Keratinocyte (primary cell): ENCODE data around the gene TOP1. TPM values are rescaled to one million over a fixed set of nuclear protein-coding genes. Genes with fewer than 3 reads are reported as not detected.

Experiments used
- DNase-seq: peaks from one replicate; pipeline ENCODE4 v3.0.0-alpha.2; 2011; ENCODE audit warnings: low read depth, missing footprints, low spot score
- FAIRE-seq: peaks from 2 replicates; lab custom pipeline; 2011; peaks lifted over from hg19 to GRCh38; lab: Jason Lieb, UNC
- H2AFZ ChIP-seq: 2 replicates; pipeline ENCODE4 v1.6.0; 2012; ENCODE audit warnings: low read length, control low read depth, inconsistent platforms; ENCODE audit not compliant: control insufficient read depth
- H3K27ac ChIP-seq: 2 replicates; pipeline ENCODE4 v1.5.1; 2011; ENCODE audit warnings: low read length; ENCODE audit not compliant: control insufficient read depth, insufficient read depth
- H3K27me3 ChIP-seq: 3 replicates; pipeline ENCODE4 v1.6.0; 2011; ENCODE audit warnings: low read length; ENCODE audit not compliant: control insufficient read depth, insufficient read depth; ENCODE audit errors: extremely low read depth
- H3K36me3 ChIP-seq, 2 experiments: 2 replicates in 1 of 2; 3 replicates in 1 of 2; pipeline ENCODE4 v1.5.1; 2011; ENCODE audit warnings: low read length in 2 of 2, mild to moderate bottlenecking in 1 of 2; ENCODE audit not compliant: control insufficient read depth in 2 of 2, insufficient read depth in 2 of 2; ENCODE audit errors: extremely low read depth in 1 of 2
- H3K4me1 ChIP-seq: 3 replicates; pipeline ENCODE4 v1.5.1; 2011; ENCODE audit warnings: low read length; ENCODE audit not compliant: control insufficient read depth, insufficient read depth; ENCODE audit errors: extremely low read depth
- H3K4me2 ChIP-seq: 3 replicates; pipeline ENCODE4 v1.6.0; 2011; ENCODE audit warnings: low read depth, low read length; ENCODE audit not compliant: control insufficient read depth, insufficient read depth; ENCODE audit errors: extremely low read depth
- H3K4me3 ChIP-seq, 3 experiments: fragments of 200-600 bp in 1 of 3; sonication (generic) in 1 of 3; 2 replicates in 2 of 3; 3 replicates in 1 of 3; pipeline ENCODE4 v1.5.1; 2011 to 2016; ENCODE audit warnings: low read length in 3 of 3, mild to moderate bottlenecking in 3 of 3, control low read depth in 2 of 3, inconsistent platforms in 1 of 3, low read depth in 1 of 3, mixed read lengths in 1 of 3, mixed run types in 1 of 3, moderate library complexity in 1 of 3; ENCODE audit not compliant: control insufficient read depth in 2 of 3, insufficient read depth in 2 of 3; ENCODE audit errors: extremely low read depth in 1 of 3
- H3K79me2 ChIP-seq: 2 replicates; pipeline ENCODE4 v1.6.0; 2012; ENCODE audit warnings: low read length; ENCODE audit not compliant: control insufficient read depth, insufficient read depth
- H3K9ac ChIP-seq: 3 replicates; pipeline ENCODE4 v1.6.0; 2011; ENCODE audit warnings: low read length; ENCODE audit not compliant: control insufficient read depth, insufficient read depth; ENCODE audit errors: extremely low read depth
- H3K9me1 ChIP-seq: 3 replicates; pipeline ENCODE4 v1.6.0; 2011; ENCODE audit warnings: low read length; ENCODE audit not compliant: control insufficient read depth, insufficient read depth; ENCODE audit errors: extremely low read depth
- H3K9me3 ChIP-seq: 2 replicates; pipeline ENCODE4 v1.5.1; 2012; ENCODE audit warnings: low read depth, low read length; ENCODE audit not compliant: control insufficient read depth
- H4K20me1 ChIP-seq: 3 replicates; pipeline ENCODE4 v1.6.0; 2011; ENCODE audit warnings: low read length; ENCODE audit not compliant: control insufficient read depth, insufficient read depth; ENCODE audit errors: extremely low read depth
- CTCF ChIP-seq, 3 experiments: IDR thresholded peaks in 1 of 3; conservative IDR thresholded peaks in 1 of 3; optimal IDR thresholded peaks in 1 of 3; 2 replicates in 2 of 3; 3 replicates in 1 of 3; pipeline versions ENCODE3 to v1.5.1; 2011; ENCODE audit warnings: low read length in 3 of 3, mild to moderate bottlenecking in 3 of 3, moderate library complexity in 2 of 3, control low read depth in 1 of 3, inconsistent platforms in 1 of 3; ENCODE audit not compliant: insufficient read depth in 2 of 3; ENCODE audit errors: extremely low read depth in 1 of 3
- EZH2 ChIP-seq: IDR thresholded peaks from one replicate; pipeline ENCODE4 v1.6.1; 2012; ENCODE audit warnings: inconsistent platforms, mild to moderate bottlenecking, low read length, moderate library complexity
- dilution Hi-C: fragments of 300-500 bp; cut with MboI; formaldehyde crosslinking; loops from one replicate; pipeline ENCODE4 v1.7.0; 2020; ENCODE audit warnings: low sequenced_read_pairs; ENCODE audit not compliant: extremely low pct_ligation_motif_present
- polyA plus RNA-seq, 5 experiments: library from polyadenylated mRNA; depleted of rRNA in 3 of 5; stranded (reverse) in 3 of 5; stranded (forward) in 1 of 5; unstranded in 1 of 5; fragments of >200 nt; gene quantifications; 1 replicate in 1 of 5; 2 replicates in 3 of 5; 3 replicates in 1 of 5; pipeline versions ENCODE4 v1.2.1 to v1.2.3, GENCODE V29; 2011 to 2012; ENCODE audit warnings: missing spikeins in 2 of 5, low read depth in 1 of 5, low replicate concordance in 1 of 5

The TOP1 gene
- polyA plus RNA-seq, 1 donor (not counting 4 experiments of a cell fraction or from before 2014, with no cell fraction given) = 25.2 TPM

DNA sequence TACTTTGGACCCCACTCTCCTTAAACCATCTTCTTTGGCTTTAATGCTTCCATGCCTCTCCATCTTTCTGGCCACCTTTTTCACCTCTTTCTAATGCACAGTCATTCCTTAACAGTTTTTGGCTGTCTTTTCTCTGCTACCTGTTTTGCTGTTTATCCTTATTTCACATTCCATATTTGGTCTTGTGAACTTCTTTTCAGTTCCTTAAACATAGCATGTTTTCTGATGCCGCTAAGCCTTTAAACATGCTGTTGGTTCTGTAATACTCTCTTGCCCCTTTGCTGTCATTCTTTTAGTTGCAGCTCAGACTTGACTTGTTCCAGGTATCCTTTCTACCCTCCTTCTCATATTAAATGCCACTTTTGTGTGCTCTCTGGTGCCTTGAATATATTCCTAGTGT is 35.8 kb downstream of the TOP1 start:
- TF ChIP-seq EZH2 = no peak
- TF ChIP-seq CTCF (optimal IDR thresholded peaks at IDR 0.05 in 1 of 3, IDR thresholded peaks at IDR 0.05 in 1 of 3, conservative IDR thresholded peaks at IDR 0.05 in 1 of 3; ENCODE audit: extremely low read depth in 1 of 3, insufficient read depth in 2 of 3, low read length in 3 of 3) = no peak
- Histone ChIP-seq H4K20me1 (peaks cover 15% of the 10 kb centered on the region), H3K4me2 (no peak overlapping the region), H3K27me3 (no peaks in the 10 kb centered on the region), H3K9ac (no peak overlapping the region), H3K79me2 (peaks cover 95% of the 10 kb centered on the region), H2AFZ (no peak overlapping the region), H3K36me3 (peaks cover 14 to 24% of the 10 kb centered on the region in 2 experiments), H3K4me1 (no peaks in the 10 kb centered on the region), H3K9me1 (peaks cover 3% of the 10 kb centered on the region), H3K4me3 (no peak overlapping the region), H3K27ac (no peak overlapping the region), H3K9me3 (no peaks in the 10 kb centered on the region)
- dilution Hi-C loops = no loop called here
- no peak for DNase-seq
- no peak for FAIRE-seq

DNA sequence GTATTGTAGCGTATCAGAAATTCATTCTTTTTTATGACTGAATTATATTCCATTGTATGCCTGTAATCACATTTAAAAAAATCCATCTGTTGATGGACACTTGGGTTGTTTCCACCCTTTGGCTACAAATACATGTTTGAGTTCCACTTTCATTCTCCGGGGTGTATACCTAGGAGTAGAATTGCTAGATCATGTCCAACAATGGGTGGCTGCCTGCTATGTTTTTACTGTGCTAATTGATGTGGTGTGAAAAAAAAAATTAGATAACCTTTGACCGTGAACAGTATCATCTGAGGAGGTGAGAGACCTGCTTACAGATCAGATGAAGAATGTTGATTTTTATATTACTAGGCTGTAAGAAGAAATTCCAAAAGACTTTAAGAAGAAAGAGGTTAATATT is 37.1 kb downstream of the TOP1 start:
- no peak overlapping the region for H3K27ac ChIP-seq
- FAIRE-seq = no peak
- TF ChIP-seq EZH2 = no peak
- no peak for TF ChIP-seq CTCF (optimal IDR thresholded peaks at IDR 0.05 in 1 of 3, IDR thresholded peaks at IDR 0.05 in 1 of 3, conservative IDR thresholded peaks at IDR 0.05 in 1 of 3; ENCODE audit: extremely low read depth in 1 of 3, insufficient read depth in 2 of 3, low read length in 3 of 3)
- H2AFZ ChIP-seq = no peak overlapping the region
- H3K9me3 ChIP-seq = no peaks in the 10 kb centered on the region
- H3K4me2 ChIP-seq = no peak overlapping the region
- H4K20me1 ChIP-seq = peaks cover 13% of the 10 kb centered on the region
- no peak for DNase-seq
- H3K79me2 ChIP-seq = peaks cover 96% of the 10 kb centered on the region
- H3K9ac ChIP-seq = no peak overlapping the region
- no peak overlapping the region for H3K4me3 ChIP-seq
- H3K4me1 ChIP-seq = peaks cover 5% of the 10 kb centered on the region
- H3K36me3 ChIP-seq = peaks cover 14 to 32% of the 10 kb centered on the region in 2 experiments
- peaks cover under 1% of the 10 kb centered on the region for H3K9me1 ChIP-seq
- H3K27me3 ChIP-seq = no peaks in the 10 kb centered on the region
- dilution Hi-C loops = no loop called here
